ENCODE data around the gene EXOSC1.

DNA sequence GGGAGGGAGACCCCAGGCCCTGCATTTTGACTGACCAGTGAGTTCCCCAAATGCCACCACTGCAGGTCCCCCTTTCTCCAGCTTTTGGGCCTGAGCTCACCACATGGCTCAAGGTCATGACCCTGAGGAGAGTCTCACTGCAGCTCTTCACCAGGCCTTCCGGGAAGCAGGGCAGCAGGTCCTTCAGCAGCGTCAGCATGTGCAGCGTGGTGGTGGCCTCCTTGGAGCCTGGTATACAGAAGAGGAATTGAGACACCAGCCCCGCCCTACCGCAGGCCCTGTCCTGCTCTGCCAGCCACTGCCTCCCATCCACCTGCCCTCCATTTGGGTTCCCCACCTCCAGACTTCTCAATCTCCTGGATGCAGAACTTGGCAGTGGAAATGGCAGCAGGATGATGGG lies 57.7 kb downstream of the EXOSC1 start:
- no peak for TF ChIP-seq POLR2A (IDR thresholded peaks at IDR 0.05)
- TF ChIP-seq, protein P1, sequence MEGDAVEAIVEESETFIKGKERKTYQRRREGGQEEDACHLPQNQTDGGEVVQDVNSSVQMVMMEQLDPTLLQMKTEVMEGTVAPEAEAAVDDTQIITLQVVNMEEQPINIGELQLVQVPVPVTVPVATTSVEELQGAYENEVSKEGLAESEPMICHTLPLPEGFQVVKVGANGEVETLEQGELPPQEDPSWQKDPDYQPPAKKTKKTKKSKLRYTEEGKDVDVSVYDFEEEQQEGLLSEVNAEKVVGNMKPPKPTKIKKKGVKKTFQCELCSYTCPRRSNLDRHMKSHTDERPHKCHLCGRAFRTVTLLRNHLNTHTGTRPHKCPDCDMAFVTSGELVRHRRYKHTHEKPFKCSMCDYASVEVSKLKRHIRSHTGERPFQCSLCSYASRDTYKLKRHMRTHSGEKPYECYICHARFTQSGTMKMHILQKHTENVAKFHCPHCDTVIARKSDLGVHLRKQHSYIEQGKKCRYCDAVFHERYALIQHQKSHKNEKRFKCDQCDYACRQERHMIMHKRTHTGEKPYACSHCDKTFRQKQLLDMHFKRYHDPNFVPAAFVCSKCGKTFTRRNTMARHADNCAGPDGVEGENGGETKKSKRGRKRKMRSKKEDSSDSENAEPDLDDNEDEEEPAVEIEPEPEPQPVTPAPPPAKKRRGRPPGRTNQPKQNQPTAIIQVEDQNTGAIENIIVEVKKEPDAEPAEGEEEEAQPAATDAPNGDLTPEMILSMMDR (IDR thresholded peaks at IDR 0.05) = no peak

Data from lower leg skin (tissue), 3 donors.